ENCODE measurements around the gene ZNF385B.

- TF ChIP-seq CTCF (IDR thresholded peaks at IDR 0.05; ENCODE audit: borderline replicate concordance, extremely low read depth, low read length, poor library complexity, severe bottlenecking) (no peak), EZH2 (IDR thresholded peaks at IDR 0.05; ENCODE audit: borderline replicate concordance, low read depth, low read length, severe bottlenecking) (no peak)
Observed at GRCh38 chr2:179488563-179488962, 372.8 kb downstream of the ZNF385B start.

Measured in DND-41 (cell line).